Activated CD4-positive, alpha-beta T cell treated with anti-CD3 and anti-CD28 coated beads for 4 hours (primary cell): ENCODE measurements around the gene PPIL1.
A peak's percentile ranks its signal among the peaks of the same experiment; 100 is the strongest.

Source experiments
- DNase-seq, 2 donors: peaks; one replicate each; pipeline ENCODE4 v3.0.0-alpha.2; 2020

Gene PPIL1

DNA sequence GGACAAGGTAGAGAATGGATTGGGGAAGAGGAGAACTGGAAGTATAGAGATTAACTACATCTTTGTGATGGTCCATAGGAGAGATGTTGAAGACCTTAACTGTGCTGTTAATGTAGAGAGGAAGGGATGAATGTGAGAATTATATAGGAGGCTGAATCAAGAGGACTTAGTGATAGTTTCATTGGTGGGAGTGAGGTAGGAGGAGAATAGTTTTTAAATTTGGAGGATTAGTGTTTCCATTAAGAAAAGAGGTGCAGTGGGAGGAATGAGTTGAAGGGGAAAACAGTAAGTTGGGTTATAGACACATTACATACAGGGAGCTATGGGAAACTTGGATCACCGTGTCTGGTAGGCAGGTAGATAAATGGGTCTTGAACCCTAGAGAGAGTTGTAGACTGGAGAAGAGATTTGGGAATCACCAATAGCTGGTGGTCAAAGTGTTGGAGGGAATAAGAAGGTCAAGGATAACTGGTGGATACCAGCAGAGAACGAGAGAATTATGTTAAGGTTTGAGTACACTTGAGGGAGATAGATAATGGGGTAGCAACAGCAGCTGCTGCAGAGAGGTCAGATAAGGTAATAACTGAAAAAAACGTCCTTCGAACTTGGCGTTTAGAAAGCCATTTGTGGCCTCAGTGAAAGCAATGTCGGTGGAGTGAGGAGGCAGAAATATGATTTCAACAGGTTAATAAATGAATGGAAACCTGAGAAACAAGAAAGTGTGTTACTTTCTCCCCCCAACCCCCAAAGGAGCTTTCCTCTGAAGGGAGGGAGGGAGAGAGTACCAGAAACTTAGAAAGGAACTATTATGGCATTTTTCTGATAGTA lies 14.3 kb upstream of the PPIL1 start:
- no peak for DNase-seq

DNA sequence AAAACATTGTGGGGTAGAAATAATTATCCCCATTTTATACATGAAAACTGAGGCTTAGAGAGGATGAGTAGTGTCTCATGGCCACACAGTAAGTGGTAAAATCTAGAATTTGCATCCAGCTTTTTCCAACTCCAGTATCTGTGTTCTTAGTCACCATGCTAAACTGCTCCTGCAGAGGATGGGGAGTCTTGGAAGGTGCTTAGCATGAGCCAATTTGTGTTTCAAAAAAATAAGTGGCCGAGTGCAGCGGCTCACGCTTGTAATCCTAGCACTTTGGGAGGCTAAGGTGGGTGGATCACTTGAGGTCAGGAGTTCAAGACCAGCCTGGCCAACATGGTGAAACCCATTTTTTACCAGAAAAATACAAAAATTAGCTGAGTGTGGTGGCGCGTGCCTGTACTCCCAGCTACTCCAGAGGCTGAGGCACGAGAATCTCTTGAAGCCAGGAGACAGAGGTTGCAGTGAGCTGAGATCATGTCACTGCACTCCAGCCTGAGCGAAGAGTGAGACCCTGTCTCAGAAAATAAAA lies 13.6 kb upstream of the PPIL1 start:
- no peak for DNase-seq

DNA sequence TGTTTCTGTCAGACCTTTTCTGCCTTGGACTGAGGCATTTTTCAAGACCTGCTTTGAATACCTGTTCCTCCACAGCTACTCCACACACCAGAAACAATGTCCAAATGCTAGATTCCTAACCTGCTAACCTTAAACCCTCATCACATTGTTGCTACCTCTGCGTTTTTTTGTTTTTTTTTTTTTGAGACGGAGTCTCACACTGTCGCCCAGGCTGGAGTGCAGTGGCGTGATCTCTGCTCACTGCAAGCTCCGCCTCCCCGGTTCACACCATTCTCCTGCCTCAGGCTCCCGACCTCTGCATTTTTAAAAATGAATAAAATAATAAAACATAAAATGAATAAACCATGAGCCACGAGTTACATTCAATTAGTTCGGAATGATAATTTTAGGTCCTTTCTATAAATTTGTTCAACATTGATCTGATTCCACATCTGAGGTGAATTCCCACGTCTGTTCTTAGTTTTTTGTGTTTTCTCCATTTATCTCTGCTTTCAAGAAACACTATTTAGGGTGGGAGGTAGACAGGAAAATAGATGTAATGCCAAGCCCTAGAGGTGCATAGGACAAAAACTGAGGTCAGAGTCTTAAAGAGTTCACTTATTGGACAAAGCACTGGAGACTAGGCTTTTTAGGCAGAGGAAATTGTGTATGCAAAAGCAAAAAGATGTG lies 12.5 kb upstream of the PPIL1 start:
- DNase-seq = no peak

DNA sequence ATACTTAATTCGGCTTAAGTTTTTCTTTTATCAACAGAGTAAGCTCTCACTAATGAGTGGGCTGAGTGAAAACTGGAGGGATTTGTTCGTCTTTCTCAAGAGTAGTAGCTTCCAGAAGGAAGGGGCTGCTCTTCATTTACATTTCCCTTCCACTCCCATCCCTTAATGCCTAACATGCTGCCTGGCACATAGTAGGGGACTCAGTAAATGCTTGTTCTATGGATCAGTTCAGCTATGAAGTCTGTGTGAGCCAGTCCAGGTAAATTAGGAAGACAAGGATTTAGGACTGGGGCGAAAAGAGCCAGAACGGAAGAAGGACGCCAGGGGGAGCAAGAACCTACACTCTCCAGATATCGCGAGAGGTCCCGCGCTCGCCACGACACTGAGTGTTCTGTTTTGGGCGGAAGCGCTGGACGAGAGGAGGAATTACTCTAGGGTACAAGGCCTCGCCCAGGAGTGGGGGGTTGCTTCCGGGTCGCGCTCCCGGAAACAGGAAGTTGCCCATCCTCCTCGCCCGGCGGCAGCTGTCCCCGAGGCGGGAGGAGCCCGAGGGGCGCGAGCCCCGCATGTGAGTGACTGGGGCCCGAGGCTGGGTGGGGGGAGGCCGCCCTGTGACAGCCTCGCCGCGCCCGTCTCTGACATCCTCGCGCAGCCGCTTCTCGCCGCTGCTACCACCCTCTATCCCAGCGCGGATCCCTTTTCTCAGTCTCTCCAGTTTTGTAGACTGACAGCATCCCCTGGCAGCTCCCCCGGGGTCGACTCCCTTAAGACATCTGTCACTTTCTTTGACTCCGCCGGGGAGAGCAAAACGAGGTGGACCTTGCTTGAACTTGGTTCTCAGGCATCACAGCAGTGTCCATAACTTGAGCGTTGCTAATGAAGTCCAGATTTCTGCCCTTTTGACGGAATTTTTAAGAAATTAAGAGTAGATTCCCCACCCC lies 11.1 kb upstream of the PPIL1 start, which contains the start of gene C6orf89:
Gene C6orf89, plus strand, starts transcription at position 492 of the 941 bp plus-strand sequence. CDS start 13,493 bp downstream, outside the sequence.
- peak; percentile 97 to 98 for DNase-seq

DNA sequence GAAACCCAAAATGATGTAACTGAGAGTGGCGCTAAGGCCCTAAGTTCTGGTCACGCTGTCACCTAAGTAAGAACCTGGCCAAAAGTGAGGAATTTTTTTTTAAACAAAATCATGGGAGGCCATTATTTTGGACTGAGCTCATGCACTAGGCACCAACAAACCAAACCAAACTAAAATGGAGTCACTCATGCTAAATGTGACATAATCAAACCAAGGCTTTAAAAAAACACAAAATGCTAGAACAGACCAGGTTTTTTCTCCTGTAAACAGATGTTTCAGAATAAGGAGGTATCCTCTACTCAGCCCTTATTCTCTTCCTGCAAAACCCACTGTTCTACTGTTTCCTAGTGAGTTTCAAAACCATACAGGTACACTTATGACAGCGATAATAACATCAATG lies 10.0 kb upstream of the PPIL1 start:
- DNase-seq = no peak

DNA sequence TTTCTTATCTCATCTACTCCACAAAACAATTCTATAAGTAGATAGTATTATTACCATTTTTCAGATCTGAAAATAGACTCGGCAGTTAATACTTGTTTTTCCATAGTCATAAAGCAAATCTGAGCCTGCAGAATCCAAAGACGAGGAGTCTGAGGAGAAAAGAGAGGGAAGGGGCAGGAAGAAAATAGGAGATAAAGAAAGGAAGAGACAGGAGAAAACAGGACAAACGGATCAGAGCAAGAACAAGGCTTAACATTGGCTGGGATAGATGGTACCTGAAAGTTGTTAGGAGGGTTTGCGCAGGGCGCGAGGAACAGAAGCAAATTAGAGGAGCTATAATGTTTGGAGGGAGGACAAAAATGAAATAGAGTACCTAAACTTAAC lies 639 bp upstream of the PPIL1 start:
- DNase-seq = no peak

DNA sequence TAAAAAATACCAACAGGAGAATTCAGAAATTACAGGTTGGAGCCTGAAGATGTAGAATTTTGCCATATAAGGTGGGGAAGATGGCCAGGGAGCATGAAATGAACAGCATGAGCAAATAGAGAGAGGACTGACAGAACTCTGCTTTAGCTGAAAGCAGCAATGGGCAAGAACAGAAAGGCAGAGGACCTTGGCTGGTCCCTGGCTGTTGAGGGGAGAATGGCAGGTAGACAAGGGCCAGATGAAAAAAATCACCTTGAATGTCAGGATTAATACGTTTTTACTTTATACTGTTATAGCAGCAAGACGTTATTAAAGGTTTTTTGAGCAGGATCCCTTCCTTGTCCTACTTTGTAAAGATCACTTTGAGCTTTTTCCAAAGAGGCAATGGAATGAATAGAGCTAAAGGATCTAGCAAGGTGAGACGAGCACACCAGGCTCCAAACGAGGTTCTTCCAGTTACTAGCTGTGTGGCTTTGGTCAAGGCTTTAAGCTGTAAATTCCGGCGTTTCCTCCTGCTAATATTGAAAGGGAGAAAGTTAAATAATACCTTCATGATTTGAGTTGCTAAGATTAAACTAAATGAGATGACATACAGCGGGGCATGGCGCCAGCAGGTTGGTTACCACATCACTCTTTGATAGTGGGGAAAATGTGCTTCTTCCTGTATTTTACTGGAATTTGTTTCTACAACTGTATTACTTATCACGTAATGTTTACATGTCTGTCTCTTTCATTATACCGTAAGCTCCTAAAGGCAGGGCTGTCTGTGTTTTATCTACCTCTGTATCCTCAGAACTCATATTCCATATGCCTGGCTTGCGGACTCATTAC lies 776 bp downstream of the PPIL1 start:
- no peak for DNase-seq

DNA sequence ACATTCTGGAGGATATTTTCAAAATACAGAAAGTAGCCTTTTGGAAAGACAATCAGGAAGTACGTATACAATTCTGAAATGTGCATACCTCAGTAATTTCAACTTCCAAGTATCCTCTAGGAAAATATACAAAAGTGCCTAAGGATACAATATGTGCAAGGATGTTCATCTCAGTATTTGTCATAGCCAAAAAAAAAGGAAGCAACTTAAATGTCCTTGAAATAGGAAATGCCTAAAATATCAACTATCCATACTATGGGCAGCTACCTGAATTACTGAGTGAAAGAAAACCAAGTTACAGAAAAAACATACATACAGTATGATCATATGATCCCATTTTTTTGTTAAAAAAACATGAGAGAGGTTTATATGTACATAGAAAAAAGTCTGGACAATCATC lies 1.5 kb downstream of the PPIL1 start:
- no peak for DNase-seq

DNA sequence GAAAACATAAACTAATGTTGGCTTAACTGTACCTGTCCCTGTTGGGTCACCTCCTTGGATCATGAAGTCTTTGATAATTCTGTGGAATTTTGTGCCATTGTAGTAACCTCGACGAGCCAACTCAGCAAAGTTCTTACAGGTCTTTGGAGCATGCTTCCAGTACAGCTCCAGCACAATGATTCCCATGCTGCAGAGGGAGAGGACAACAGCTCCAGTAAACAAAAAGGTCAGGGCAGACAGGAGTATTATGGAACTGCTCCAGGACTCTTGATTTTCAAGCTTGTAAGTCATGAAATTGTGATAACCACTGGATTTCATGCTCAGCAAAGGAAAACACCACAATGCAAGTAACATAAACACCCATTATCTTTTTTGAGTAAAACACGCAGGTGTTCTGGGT lies 2.9 kb downstream of the PPIL1 start:
- no peak for DNase-seq

DNA sequence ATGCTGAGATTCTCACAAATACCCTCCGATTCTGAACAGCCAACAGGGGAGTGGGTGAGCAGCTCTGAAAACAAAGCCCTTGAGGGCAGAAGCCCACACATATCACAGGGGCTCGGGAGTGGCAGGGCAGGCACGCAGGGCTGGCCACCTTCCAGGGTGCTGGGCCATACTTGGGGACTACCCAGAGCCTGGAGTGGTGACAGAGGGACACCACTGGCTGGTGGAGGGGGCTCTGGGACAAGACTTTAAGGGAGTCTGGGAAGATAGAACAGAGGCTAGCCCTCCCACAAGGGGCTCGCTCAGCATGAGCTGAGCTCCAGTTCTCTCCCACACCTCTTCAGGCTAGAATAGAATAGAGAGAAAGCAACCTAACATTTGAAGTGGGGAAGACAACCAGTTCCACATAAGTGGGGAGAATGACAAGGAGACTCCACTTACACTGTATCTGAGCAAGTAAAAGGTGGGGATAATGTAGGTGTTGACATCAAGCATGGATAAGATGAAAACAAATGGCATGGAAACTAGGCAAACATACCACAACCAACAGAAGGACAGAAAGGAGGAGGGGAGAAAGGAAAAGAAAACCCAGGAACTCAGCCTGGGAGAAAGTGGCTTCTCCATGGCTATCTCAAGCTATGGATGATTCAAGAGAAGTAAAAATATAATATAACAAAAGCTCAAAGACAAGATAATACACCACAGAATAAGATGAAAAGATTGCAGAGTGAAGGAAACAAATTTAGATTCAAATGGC lies 7.0 kb downstream of the PPIL1 start:
- DNase-seq = no peak

DNA sequence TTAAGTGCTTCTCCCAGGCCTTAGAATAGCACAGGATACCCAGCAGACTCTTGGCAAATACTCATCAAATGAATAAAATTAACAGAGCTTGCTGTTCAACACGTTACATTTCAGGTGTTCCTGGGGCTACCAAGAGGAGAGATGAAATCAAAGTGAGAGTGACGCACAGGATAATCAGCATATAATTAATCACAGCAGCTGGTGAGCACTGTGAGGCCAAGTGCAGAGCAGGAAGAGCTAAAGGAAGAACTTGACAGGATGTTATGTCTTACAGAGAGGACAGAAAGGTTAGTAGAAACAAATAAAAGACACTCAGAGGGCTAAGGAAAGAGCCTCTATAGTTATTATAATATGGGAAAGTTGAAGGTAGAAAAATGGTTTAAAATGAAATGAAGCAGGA lies 8.8 kb downstream of the PPIL1 start:
- DNase-seq = no peak

DNA sequence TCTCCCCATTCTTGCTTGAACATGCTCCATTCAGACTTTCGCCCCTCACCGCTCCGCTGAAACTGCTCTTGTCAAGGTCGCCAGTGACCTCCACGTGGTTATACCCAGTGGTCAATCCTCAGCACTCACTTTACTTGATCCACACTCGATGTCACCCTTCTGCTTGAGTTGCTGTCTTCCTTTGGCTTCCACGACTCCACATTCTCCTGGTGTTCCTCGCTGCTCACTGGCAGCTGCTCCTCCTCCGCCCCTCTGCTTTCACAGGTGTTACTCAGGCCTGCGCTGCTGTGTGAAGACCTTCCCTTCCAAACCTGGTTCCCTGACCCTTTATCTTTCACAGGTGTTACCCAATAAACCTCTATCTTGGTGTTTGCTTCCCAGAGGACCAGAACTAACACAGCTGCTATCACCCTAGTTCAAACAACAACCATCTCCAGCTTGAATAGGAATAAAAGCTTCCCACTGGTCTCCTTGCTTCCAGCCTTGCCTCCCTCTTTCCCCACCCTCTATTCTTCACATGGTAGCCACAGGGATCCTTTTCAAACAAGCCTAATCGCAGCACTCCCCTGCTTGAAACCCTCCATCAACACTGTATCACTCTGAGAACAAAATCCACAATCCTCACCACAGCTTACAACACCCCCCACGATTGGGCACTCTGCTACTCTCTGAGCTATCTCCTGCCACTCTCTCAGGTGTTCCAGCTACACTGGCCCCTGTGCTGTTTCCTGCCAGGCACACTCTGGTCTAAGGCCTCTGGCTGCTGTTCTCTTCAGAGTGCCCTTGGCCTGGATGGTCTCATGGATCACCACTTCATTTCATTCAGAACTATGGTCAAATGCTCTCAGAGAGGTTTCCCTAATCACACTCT lies 10.7 kb downstream of the PPIL1 start:
- no peak for DNase-seq

DNA sequence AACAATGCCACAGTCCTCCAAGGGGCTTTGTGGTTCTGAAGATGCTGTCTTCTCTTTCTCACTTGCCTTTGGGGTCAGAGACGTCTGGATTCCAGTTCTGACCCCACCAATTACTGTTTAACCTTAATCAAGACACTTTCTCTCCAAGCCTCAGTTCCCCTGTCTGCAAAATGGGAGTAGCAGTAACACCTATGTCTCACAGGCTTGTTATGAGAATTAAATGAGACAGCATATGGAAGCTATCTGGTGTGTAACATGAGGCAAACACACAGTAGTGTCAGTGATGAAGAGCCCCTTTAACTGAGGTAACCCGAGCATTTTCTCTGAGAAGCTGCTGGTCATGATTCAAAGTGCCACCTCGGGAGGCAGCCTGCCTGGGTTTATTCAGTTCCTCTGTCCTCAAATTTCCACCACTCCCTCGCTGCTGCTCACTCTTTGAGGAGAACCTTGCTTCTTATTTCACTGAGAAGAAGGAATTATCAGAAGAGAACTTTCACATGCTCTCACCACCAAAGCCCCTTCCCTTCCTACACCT lies 11.7 kb downstream of the PPIL1 start:
- no peak for DNase-seq

DNA sequence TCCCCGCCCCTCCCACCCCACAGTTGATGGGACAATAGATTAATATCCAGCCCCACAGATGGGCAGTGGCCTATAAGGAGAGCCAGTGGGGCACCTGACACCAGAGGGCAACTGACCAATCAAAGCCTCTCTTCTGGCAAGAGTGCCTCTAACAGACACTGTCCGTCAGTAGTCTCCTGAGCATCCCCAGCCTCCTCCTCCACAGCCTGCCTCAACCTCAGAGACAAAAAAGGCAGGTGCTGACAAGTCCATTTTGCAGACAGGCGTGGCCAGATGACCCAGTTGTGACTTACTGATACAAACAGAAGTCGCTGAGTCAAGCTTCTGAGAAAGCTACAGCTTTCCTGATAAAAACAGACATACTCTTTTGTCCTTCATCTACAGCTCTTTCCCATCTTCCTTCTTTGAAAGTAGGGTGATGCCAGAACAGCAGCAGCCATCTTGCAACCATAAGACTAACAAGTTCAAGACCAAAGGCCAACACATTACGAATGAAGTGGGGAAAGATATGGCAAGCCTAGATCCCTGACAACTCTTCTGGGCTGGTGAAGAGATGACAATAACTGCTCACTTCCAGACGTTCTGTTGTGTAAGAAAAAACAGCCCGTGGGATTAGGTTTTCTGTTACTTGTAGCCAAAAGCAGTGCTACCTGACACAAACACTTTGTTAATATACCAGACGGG lies 12.3 kb downstream of the PPIL1 start:
- no peak for DNase-seq

DNA sequence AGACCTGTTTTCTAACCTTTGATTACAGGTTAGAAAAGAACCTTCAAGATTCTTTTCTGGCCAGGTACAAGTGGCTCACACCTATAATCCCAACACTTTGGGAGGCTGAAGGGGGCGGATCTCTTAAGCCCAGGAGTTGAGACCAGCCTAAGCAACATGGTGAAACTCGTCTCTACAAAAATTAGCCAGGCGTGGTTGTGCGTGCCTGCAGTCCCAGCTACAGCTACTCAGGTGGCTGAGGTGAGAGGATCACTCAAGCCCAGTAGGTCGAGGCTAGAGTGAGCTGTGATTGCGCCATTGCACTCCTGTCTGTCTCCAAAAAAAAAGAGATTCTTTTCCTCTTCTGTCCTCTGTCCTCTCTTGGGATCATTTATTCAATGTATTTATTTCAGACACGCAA lies 14.5 kb downstream of the PPIL1 start:
- no peak for DNase-seq

DNA sequence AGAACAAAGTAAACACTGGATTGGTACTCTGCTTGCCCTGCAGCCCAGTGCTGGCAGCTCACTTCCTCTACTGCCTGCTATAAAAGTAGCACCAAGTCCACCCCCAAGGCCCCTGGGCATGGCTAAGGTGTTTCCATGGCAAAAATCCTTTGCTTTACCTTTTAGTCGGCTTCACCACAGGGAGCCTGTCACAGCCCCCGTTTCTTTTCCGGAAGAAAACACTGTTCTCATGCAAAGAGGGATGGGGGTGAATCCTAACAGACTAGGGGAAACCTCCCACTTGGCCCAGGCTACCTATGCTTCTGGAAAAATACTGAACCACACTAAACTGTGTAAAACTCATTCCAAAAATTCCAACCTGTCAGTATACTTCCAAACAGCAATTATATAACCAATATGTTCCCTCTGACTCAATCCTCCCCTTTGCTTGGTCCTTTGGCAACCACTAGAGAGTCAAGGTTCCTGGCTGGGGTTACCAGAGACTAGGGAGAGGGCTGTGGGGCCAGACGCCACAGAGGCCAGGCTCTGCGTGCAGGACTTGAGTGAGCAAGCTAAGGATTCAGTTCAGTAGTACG lies 16.1 kb downstream of the PPIL1 start:
- DNase-seq = no peak

DNA sequence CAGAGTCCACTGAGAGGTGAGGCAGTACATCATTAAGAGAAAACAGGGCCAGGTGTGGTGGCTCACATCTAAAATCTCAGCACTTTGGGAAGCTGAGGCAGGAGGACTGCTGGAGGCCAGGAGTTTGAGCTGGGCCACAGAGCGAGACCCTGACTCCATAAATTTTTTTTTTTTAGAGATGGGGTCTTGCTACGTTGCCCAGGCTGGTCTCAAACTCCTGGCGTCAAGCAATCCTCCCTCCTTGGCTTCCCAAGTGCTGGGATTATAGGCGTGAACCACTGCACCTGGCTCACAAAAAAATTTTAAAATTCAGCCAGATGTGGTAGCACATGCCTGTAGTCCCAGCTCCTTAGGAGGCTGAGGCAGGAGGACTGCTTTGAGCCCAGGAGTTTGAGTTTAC lies 17.3 kb downstream of the PPIL1 start:
- DNase-seq = no peak

DNA sequence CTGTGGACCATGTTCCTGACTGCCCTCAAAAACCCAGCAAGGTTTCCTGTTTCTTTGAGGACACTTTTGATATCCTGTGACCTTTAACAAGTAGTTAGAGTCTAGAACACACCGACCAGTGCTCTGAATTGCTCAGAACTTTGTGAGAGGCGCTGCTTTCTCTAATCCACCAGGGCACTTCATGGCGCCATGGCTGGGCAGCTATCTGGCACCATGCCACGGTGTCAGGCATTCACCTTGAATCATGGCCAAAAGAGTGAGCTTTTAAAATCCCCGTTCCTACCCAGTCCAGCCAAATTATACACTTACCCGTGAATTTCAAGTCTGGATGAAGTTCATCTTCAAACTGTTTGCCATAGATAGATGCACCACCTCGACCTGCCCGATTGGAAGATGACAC lies 18.3 kb downstream of the PPIL1 start:
- no peak for DNase-seq

DNA sequence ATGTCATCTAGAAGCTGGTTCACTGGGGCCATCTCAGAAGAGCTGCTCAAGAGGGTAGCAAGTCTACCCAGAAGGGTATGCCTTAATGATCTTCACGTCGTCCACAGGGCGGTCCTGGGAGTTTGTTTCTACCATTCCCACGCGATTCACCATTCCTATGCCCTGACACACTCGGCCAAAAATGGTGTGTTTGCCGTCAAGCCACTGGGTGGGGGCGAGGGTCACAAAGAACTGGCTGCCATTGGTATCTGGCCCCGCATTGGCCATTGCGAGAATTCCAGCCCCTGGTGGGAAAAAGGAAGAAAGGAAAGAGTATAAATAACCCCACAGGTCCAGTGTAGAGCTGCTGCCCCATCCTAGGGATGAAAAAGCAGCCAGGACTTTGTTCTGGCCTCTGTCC lies 18.9 kb downstream of the PPIL1 start:
- DNase-seq = no peak
